Progenitor cell of endocrine pancreas (in vitro differentiated cells): ENCODE measurements around the gene ASTN1. TPM values are rescaled to one million over a fixed set of nuclear protein-coding genes. Genes with fewer than 3 reads are reported as not detected.

Experiments used
- DNase-seq: peaks from one replicate; pipeline ENCODE4 v3.0.0; 2021; ENCODE audit warnings: low spot score; ENCODE audit not compliant: unreplicated experiment
- H3K27ac Mint-ChIP-seq: 2 replicates; pipeline ENCODE4 v1.8.0; 2021; ENCODE audit warnings: mild to moderate bottlenecking, moderate library complexity, mixed read lengths
- H3K27me3 Mint-ChIP-seq: 2 replicates; pipeline ENCODE4 v1.8.0; 2021; ENCODE audit warnings: mixed read lengths
- H3K36me3 Mint-ChIP-seq: 2 replicates; pipeline ENCODE4 v1.8.0; 2022; ENCODE audit warnings: mixed read lengths; ENCODE audit not compliant: insufficient read depth
- H3K4me1 Mint-ChIP-seq: 2 replicates; pipeline ENCODE4 v1.8.0; 2021; ENCODE audit warnings: low read depth, mixed read lengths
- H3K4me3 Mint-ChIP-seq: 2 replicates; pipeline ENCODE4 v1.8.0; 2021; ENCODE audit warnings: low read depth, mild to moderate bottlenecking, moderate library complexity, mixed read lengths
- H3K9me3 Mint-ChIP-seq: 2 replicates; pipeline ENCODE4 v1.8.0; 2021; ENCODE audit warnings: low read depth, mixed read lengths
- CTCF ChIP-seq: fragments of 200-600 bp; sonication (generic); IDR thresholded peaks from one replicate; pipeline ENCODE4 v1.5.0; 2021; ENCODE audit warnings: antibody characterized with exemption, mild to moderate bottlenecking; ENCODE audit not compliant: unreplicated experiment
- total RNA-seq: library from RNA; stranded (reverse); gene quantifications from 2 replicates; pipeline ENCODE4 v1.2.1, GENCODE V29; 2021

The ASTN1 gene
- total RNA-seq, 1 donor from 2014 or later: 0.72 TPM

- no peak for TF ChIP-seq CTCF
- H3K9me3 Mint-ChIP-seq: no peaks in the 10 kb centered on the region
- no peak overlapping the region for H3K4me3 Mint-ChIP-seq
- no peak for DNase-seq
- H3K27me3 Mint-ChIP-seq: no peaks in the 10 kb centered on the region
- H3K4me1 Mint-ChIP-seq: peaks cover 15% of the 10 kb centered on the region
- H3K36me3 Mint-ChIP-seq: no peaks in the 10 kb centered on the region
- no peak overlapping the region for H3K27ac Mint-ChIP-seq
Observed at GRCh38 chr1:177206831-177207355, 42.4 kb upstream of the ASTN1 start.

GRCh38 chr1:177200290-177200689, 35.8 kb upstream of the ASTN1 start:
- no peaks in the 10 kb centered on the region for H3K4me1 Mint-ChIP-seq
- H3K9me3 Mint-ChIP-seq: no peaks in the 10 kb centered on the region
- DNase-seq: no peak
- no peaks in the 10 kb centered on the region for H3K36me3 Mint-ChIP-seq
- H3K4me3 Mint-ChIP-seq: no peak overlapping the region
- peaks cover 18% of the 10 kb centered on the region for H3K27me3 Mint-ChIP-seq
- TF ChIP-seq CTCF: no peak
- H3K27ac Mint-ChIP-seq: no peak overlapping the region

- Mint-ChIP-seq H3K4me3 (no peak overlapping the region), H3K36me3 (no peaks in the 10 kb centered on the region), H3K27me3 (peaks cover 27% of the 10 kb centered on the region), H3K27ac (no peak overlapping the region), H3K9me3 (no peaks in the 10 kb centered on the region), H3K4me1 (no peaks in the 10 kb centered on the region)
- DNase-seq: no peak
- TF ChIP-seq CTCF: no peak
Observed at GRCh38 chr1:177198243-177198642, 33.7 kb upstream of the ASTN1 start.

- no peak for TF ChIP-seq CTCF
- Mint-ChIP-seq H3K4me1 (no peaks in the 10 kb centered on the region), H3K27ac (no peak overlapping the region), H3K27me3 (peaks cover 37% of the 10 kb centered on the region), H3K4me3 (no peak overlapping the region), H3K9me3 (no peaks in the 10 kb centered on the region), H3K36me3 (no peaks in the 10 kb centered on the region)
- DNase-seq: no peak
Observed at GRCh38 chr1:177190308-177190970, 25.9 kb upstream of the ASTN1 start.

GRCh38 chr1:177186639-177187038, 22.1 kb upstream of the ASTN1 start:
- no peak for TF ChIP-seq CTCF

More at GRCh38 chr1:177186639-177187038, 22.1 kb upstream of the ASTN1 start:
- H3K4me3 Mint-ChIP-seq: no peak overlapping the region
- H3K4me1 Mint-ChIP-seq: peaks cover 4% of the 10 kb centered on the region
- DNase-seq: no peak
- no peaks in the 10 kb centered on the region for H3K36me3 Mint-ChIP-seq
- H3K27ac Mint-ChIP-seq: no peak overlapping the region
- H3K9me3 Mint-ChIP-seq: no peaks in the 10 kb centered on the region
- peaks cover 45% of the 10 kb centered on the region for H3K27me3 Mint-ChIP-seq
